Endothelial cell of umbilical vein (primary cell): ENCODE measurements around the gene FBXW9. TPM values are rescaled to one million over a fixed set of nuclear protein-coding genes. Genes with fewer than 3 reads are reported as not detected.

Source experiments
- BruUV-seq: library from RNA; stranded (reverse); fragments of 400-500 nt; replicated peaks from 2 replicates; lab custom pipeline; 2021; lab: Mats Ljungman, UMichigan
- CTCF ChIA-PET: fragments of 300-600, 350-600 bp; sonication (Branson Sonifier 250); formaldehyde crosslinking; loops from one replicate; lab custom pipeline; 2021; ENCODE audit warnings: antibody characterized with exemption, inconsistent platforms; lab: Charles Lee
- POLR2A ChIA-PET: fragments of 300-600, 350-600 bp; sonication (Branson Sonifier 250); formaldehyde crosslinking; loops from one replicate; lab custom pipeline; 2021; ENCODE audit warnings: antibody characterized with exemption, inconsistent platforms; lab: Charles Lee
- DNase-seq: peaks from one replicate; pipeline ENCODE4 v3.0.0-alpha.2; 2011; ENCODE audit warnings: low read depth, low spot score
- FAIRE-seq: peaks from 2 replicates; lab custom pipeline; 2011; peaks lifted over from hg19 to GRCh38; lab: Jason Lieb, UNC
- H2AFZ ChIP-seq: 2 replicates; pipeline ENCODE4 v1.6.0; 2012; ENCODE audit warnings: low read depth, low read length, control low read depth, inconsistent platforms
- H3K27ac ChIP-seq: 2 replicates; pipeline ENCODE4 v1.5.1; 2011; ENCODE audit warnings: low read depth, mild to moderate bottlenecking, control low read depth, low read length, moderate library complexity; ENCODE audit not compliant: insufficient read depth
- H3K27me3 ChIP-seq, 2 experiments: 2 replicates each; pipeline versions ENCODE4 v1.6.0 to v1.6.1; 2011; ENCODE audit warnings: low read length in 2 of 2, mixed read lengths in 1 of 2; ENCODE audit not compliant: control insufficient read depth in 2 of 2, insufficient read depth in 2 of 2
- H3K36me3 ChIP-seq, 2 experiments: 2 replicates in 1 of 2; 3 replicates in 1 of 2; pipeline ENCODE4 v1.5.1; 2011; ENCODE audit warnings: low read length in 2 of 2, mild to moderate bottlenecking in 1 of 2, moderate library complexity in 1 of 2; ENCODE audit not compliant: control insufficient read depth in 2 of 2, insufficient read depth in 2 of 2; ENCODE audit errors: extremely low read depth in 1 of 2
- H3K4me1 ChIP-seq: 3 replicates; pipeline ENCODE4 v1.5.1; 2011; ENCODE audit warnings: mild to moderate bottlenecking, low read length; ENCODE audit not compliant: control insufficient read depth, insufficient read depth; ENCODE audit errors: extremely low read depth
- H3K4me2 ChIP-seq: 2 replicates; pipeline ENCODE4 v1.6.1; 2011; ENCODE audit warnings: low read length, control low read depth, mixed read lengths; ENCODE audit not compliant: insufficient read depth
- H3K4me3 ChIP-seq, 3 experiments: fragments of 200-600 bp in 1 of 3; sonication (generic), shearing (Covaris generic) in 1 of 3; replicated peaks in 1 of 3; 2 replicates each; pipeline ENCODE4 v1.5.1; 2011 to 2016; ENCODE audit warnings: control low read depth in 3 of 3, low read length in 3 of 3, mild to moderate bottlenecking in 2 of 3, inconsistent platforms in 1 of 3, low read depth in 1 of 3, moderate library complexity in 1 of 3; ENCODE audit not compliant: insufficient read depth in 1 of 3
- H3K79me2 ChIP-seq: 2 replicates; pipeline ENCODE4 v1.6.0; 2012; ENCODE audit warnings: low read length, inconsistent platforms; ENCODE audit not compliant: control insufficient read depth, insufficient read depth
- H3K9ac ChIP-seq: replicated peaks from 2 replicates; pipeline ENCODE3; 2011; ENCODE audit warnings: low read length, control low read depth; ENCODE audit not compliant: insufficient read depth; ENCODE audit errors: extremely low read depth
- H3K9me1 ChIP-seq: replicated peaks from 3 replicates; pipeline ENCODE4 v1.6.0; 2011; ENCODE audit warnings: mild to moderate bottlenecking, low read length; ENCODE audit not compliant: control insufficient read depth, insufficient read depth; ENCODE audit errors: extremely low read depth
- H3K9me3 ChIP-seq: replicated peaks from 2 replicates; pipeline ENCODE4 v1.5.1; 2012; ENCODE audit warnings: low read length, inconsistent platforms; ENCODE audit not compliant: control insufficient read depth, insufficient read depth
- H4K20me1 ChIP-seq: replicated peaks from 2 replicates; pipeline ENCODE3; 2011; ENCODE audit warnings: mild to moderate bottlenecking, low read length; ENCODE audit not compliant: control insufficient read depth, insufficient read depth; ENCODE audit errors: extremely low read depth
- EZH2 ChIP-seq: IDR thresholded peaks from 2 replicates; pipeline ENCODE4 v1.6.1; 2012; ENCODE audit warnings: borderline replicate concordance, low read depth, mild to moderate bottlenecking, moderate library complexity, low read length, inconsistent platforms; ENCODE audit not compliant: severe bottlenecking
- FOS ChIP-seq: IDR thresholded peaks from 2 replicates; pipeline ENCODE4 v1.6.1; 2011; ENCODE audit warnings: mild to moderate bottlenecking, low read length, moderate library complexity, borderline replicate concordance; ENCODE audit not compliant: insufficient read depth
- GATA2 ChIP-seq: IDR thresholded peaks from 2 replicates; pipeline ENCODE4 v1.7.0; 2011; ENCODE audit warnings: low read depth, mild to moderate bottlenecking, moderate library complexity, mixed read lengths, low read length; ENCODE audit not compliant: insufficient read length, insufficient read depth
- JUN ChIP-seq: IDR thresholded peaks from 2 replicates; pipeline ENCODE4 v1.6.1; 2011; ENCODE audit warnings: borderline replicate concordance, low read depth; ENCODE audit not compliant: insufficient read length, insufficient read depth
- MAX ChIP-seq: IDR thresholded peaks from 2 replicates; pipeline ENCODE4 v1.6.1; 2011; ENCODE audit not compliant: insufficient read depth, insufficient read length
- MYC ChIP-seq: IDR thresholded peaks from one replicate; pipeline ENCODE4 v1.6.1; 2011; ENCODE audit warnings: mild to moderate bottlenecking, low read depth, low read length
- POLR2A ChIP-seq: IDR thresholded peaks from 2 replicates; pipeline ENCODE4 v1.6.1; 2012; ENCODE audit warnings: low read depth, mild to moderate bottlenecking, control low read depth, low read length
- POLR2AphosphoS5 ChIP-seq: IDR thresholded peaks from 2 replicates; pipeline ENCODE4 v1.6.1; 2012; ENCODE audit warnings: low read depth, mild to moderate bottlenecking, control low read depth, low read length, moderate library complexity; ENCODE audit not compliant: insufficient read depth
- dilution Hi-C: fragments of 300-500 bp; cut with MboI; formaldehyde crosslinking; loops from one replicate; pipeline ENCODE4 v1.15.0; 2019; ENCODE audit warnings: low sequenced_read_pairs; ENCODE audit not compliant: extremely low pct_ligation_motif_present
- intact Hi-C: fragments of 100-400 bp; cut with micrococcal nuclease; formaldehyde crosslinking; loops from one replicate; pipeline ENCODE4 v1.10.0; 2022
- polyA plus RNA-seq, 4 experiments: library from polyadenylated mRNA; depleted of rRNA in 3 of 4; stranded (reverse) in 3 of 4; unstranded in 1 of 4; fragments of >200 nt; gene quantifications; 2 replicates each; pipeline versions ENCODE4 v1.2.1 to v1.2.3, GENCODE V29; 2011 to 2012; ENCODE audit warnings: missing spikeins in 1 of 4
- total RNA-seq: library from RNA; stranded (reverse); gene quantifications from 2 replicates; pipeline ENCODE4 v1.2.3, GENCODE V29; 2021
- TF ChIP-seq, protein P1 (sequence below), 2 donors: IDR thresholded peaks; 1 replicate in 1 of 2; 2 replicates in 1 of 2; pipeline ENCODE4 v1.5.1; 2011; ENCODE audit warnings: low read length in 2 of 2, mild to moderate bottlenecking in 2 of 2, moderate library complexity in 2 of 2, control low read depth in 1 of 2, inconsistent platforms in 1 of 2, low read depth in 1 of 2; ENCODE audit not compliant: insufficient read depth in 1 of 2; ENCODE audit errors: extremely low read depth in 1 of 2

FBXW9 gene
- total and polyA plus RNA-seq, 2 donors (not counting 3 experiments of a cell fraction or from before 2014, with no cell fraction given) = 12.4 to 19.3 TPM

GRCh38 chr19:12681074-12681987 lies 15.1 kb downstream of the FBXW9 start, which contains the start of gene DHPS:
TSS of gene DHPS (minus strand) at chr19:12681880. CDS start at chr19:12681766, 114 bp downstream.
- H3K9me1 ChIP-seq = no peaks in the 10 kb centered on the region
- H3K4me3 ChIP-seq = peak within 1 kb of the TSS; percentile 15 to 77 (median 54)
- ChIA-PET POLR2A (interaction anchor here (0.7 to 1.3 kb wide), 3 partner anchors 15 to 1840 kb away, joined by 4 to 8 read pairs (median 5); partner anchors contain the start of genes MAN2B1 and WDR83), CTCF (interaction anchor here (1.0 kb wide), 1 partner anchor 9 kb away, joined by 4 read pairs; no protein-coding TSS in a partner anchor)
- DNase-seq = peak; percentile 95
- peak within 1 kb of the TSS; percentile 89 for H3K9ac ChIP-seq
- peak; percentile 94 for FAIRE-seq
- peak within 1 kb of the TSS; percentile 12 for H3K4me2 ChIP-seq
- peaks cover 0 to 18% of the 10 kb centered on the region in 2 experiments for H3K36me3 ChIP-seq
- H3K27me3 ChIP-seq = no peaks in the 10 kb centered on the region
- peaks cover 9% of the 10 kb centered on the region for H3K79me2 ChIP-seq
- peak within 1 kb of the TSS; percentile 7 for H2AFZ ChIP-seq
- BruUV-seq = TSS peak; percentile 80
- intact Hi-C loops = loop anchor here (1.0 to 2.0 kb wide), 2 partner anchors 56 to 115 kb away; partner anchors contain the start of gene GET3
- TF ChIP-seq POLR2A (peak; percentile 70), GATA2 (no peak), POLR2AphosphoS5 (no peak), MAX (peak; percentile 77), FOS (no peak), MYC (no peak), JUN (no peak), EZH2 (no peak)
- TF ChIP-seq, protein P1, sequence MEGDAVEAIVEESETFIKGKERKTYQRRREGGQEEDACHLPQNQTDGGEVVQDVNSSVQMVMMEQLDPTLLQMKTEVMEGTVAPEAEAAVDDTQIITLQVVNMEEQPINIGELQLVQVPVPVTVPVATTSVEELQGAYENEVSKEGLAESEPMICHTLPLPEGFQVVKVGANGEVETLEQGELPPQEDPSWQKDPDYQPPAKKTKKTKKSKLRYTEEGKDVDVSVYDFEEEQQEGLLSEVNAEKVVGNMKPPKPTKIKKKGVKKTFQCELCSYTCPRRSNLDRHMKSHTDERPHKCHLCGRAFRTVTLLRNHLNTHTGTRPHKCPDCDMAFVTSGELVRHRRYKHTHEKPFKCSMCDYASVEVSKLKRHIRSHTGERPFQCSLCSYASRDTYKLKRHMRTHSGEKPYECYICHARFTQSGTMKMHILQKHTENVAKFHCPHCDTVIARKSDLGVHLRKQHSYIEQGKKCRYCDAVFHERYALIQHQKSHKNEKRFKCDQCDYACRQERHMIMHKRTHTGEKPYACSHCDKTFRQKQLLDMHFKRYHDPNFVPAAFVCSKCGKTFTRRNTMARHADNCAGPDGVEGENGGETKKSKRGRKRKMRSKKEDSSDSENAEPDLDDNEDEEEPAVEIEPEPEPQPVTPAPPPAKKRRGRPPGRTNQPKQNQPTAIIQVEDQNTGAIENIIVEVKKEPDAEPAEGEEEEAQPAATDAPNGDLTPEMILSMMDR (IDR thresholded peaks at IDR 0.05; ENCODE audit: extremely low read depth in 1 of 2, insufficient read depth in 1 of 2, low read depth in 1 of 2, low read length in 2 of 2) = peak in 1 of 2 donors; percentile 18
- dilution Hi-C loops = no loop called here
- peak within 1 kb of the TSS; percentile 80 for H3K27ac ChIP-seq
- no peaks in the 10 kb centered on the region for H3K4me1 ChIP-seq
- no peaks in the 10 kb centered on the region for H3K9me3 ChIP-seq
- no peaks in the 10 kb centered on the region for H4K20me1 ChIP-seq
